Dermis microvascular lymphatic vessel endothelial cell (primary cell): Measurements from ENCODE around the gene STOML1. TPM values are rescaled to one million over a fixed set of nuclear protein-coding genes. Genes with fewer than 3 reads are reported as not detected.

ENCODE experiments used
- DNase-seq, 2 donors: peaks; one replicate each; pipeline versions ENCODE4 v3.0.0 to v3.0.0-alpha.2; 2010; ENCODE audit warnings: low read depth in 2 of 2
- total RNA-seq: library from RNA; depleted of rRNA; stranded (reverse); fragments of >200 nt; gene quantifications from 2 replicates; pipeline ENCODE4 v1.2.1, GENCODE V29; 2014

Gene STOML1
- total RNA-seq, result 8.6 and 13.7 TPM in 2 replicates

GRCh38 chr15:73991726-73992593, at the start of gene STOML1:
STOML1 (minus strand) TSS chr15:73992295; CDS start chr15:73992223, 72 bp downstream.
- DNase-seq, result peak; percentile 83 to 94

- DNase-seq, result no peak
Measured at GRCh38 chr15:74041311-74041756, 49.2 kb upstream of the STOML1 start.

GRCh38 chr15:74040109-74040850, 48.2 kb upstream of the STOML1 start:
- DNase-seq, result peak in 1 of 2 donors; percentile 52

- DNase-seq, result no peak
Measured at GRCh38 chr15:74039656-74040010, 47.5 kb upstream of the STOML1 start.

GRCh38 chr15:74038707-74039655, 46.9 kb upstream of the STOML1 start:
- no peak for DNase-seq

GRCh38 chr15:74037171-74038117, 45.3 kb upstream of the STOML1 start:
- DNase-seq, result no peak

- DNase-seq, result peak; percentile 39 to 73
Measured at GRCh38 chr15:74036271-74037170, 44.4 kb upstream of the STOML1 start.

GRCh38 chr15:74035121-74036017, 43.3 kb upstream of the STOML1 start:
- no peak for DNase-seq

GRCh38 chr15:74034206-74034755, 42.2 kb upstream of the STOML1 start:
- DNase-seq, result no peak

- DNase-seq, result no peak
Measured at GRCh38 chr15:74032606-74033561, 40.8 kb upstream of the STOML1 start.

- DNase-seq, result no peak
Measured at GRCh38 chr15:74032046-74032445, 40.0 kb upstream of the STOML1 start.

- peak; percentile 66 to 68 for DNase-seq
Measured at GRCh38 chr15:74028646-74029045, 36.6 kb upstream of the STOML1 start.

GRCh38 chr15:74027688-74028087, 35.6 kb upstream of the STOML1 start:
- no peak for DNase-seq

GRCh38 chr15:74025436-74025835, 33.3 kb upstream of the STOML1 start:
- peak in 1 of 2 donors; percentile 78 for DNase-seq

- no peak for DNase-seq
Measured at GRCh38 chr15:74024687-74025086, 32.6 kb upstream of the STOML1 start.

GRCh38 chr15:74022706-74023470, 30.8 kb upstream of the STOML1 start:
- DNase-seq, result no peak
